ENCODE results near the gene PPP1R11.

- TF ChIP-seq CTCF (IDR thresholded peaks at IDR 0.05) (no peak), POLR2A (IDR thresholded peaks at IDR 0.05) (no peak), EP300 (IDR thresholded peaks at IDR 0.05) (no peak)
These were observed 45.5 kb downstream of the PPP1R11 start for GRCh38 chr6:30112402-30112994.
